HEK293 (cell line): ENCODE measurements around the gene CLDN10.
A peak's percentile ranks its signal among the peaks of the same experiment; 100 is the strongest.

Experiments
- CTCF ChIA-PET: fragments of 350-600 bp; formaldehyde crosslinking; extraction: SDS; loops from one replicate; lab custom pipeline; 2021; ENCODE audit warnings: antibody characterized with exemption; lab: Yijun Ruan, JAX
- POLR2A ChIA-PET: fragments of 300-600 bp; formaldehyde crosslinking; extraction: SDS; loops from one replicate; lab custom pipeline; 2020; ENCODE audit warnings: antibody characterized with exemption, inconsistent platforms; lab: Yijun Ruan, JAX
- H3K27ac ChIP-seq: fragments of 200-500 bp; sonication (Bioruptor generic); 2 replicates; pipeline ENCODE4 v1.5.1; 2014; ENCODE audit warnings: low read depth, low read length, control low read depth, inconsistent platforms; ENCODE audit errors: extremely low read depth
- H3K36me3 ChIP-seq, 2 experiments: fragments of 200-500 bp in 1 of 2; sonication (Bioruptor generic) in 1 of 2; 1 replicate in 1 of 2; 2 replicates in 1 of 2; pipeline ENCODE4 v1.5.1; 2014 to 2017; ENCODE audit warnings: inconsistent platforms in 2 of 2, low read length in 2 of 2; ENCODE audit not compliant: control insufficient read depth in 2 of 2, insufficient read depth in 1 of 2
- H3K4me1 ChIP-seq: fragments of 200-500 bp; sonication (Bioruptor generic); 2 replicates; pipeline ENCODE4 v1.5.1; 2014; ENCODE audit warnings: mild to moderate bottlenecking, low read length, inconsistent platforms; ENCODE audit not compliant: control insufficient read depth, insufficient read depth
- H3K4me3 ChIP-seq: 2 replicates; pipeline ENCODE4 v1.5.1; 2011; ENCODE audit warnings: low read depth, mild to moderate bottlenecking, control low read depth, low read length, moderate library complexity
- H3K9me3 ChIP-seq: fragments of 200-500 bp; sonication (Bioruptor generic); 2 replicates; pipeline ENCODE4 v1.5.1; 2014; ENCODE audit warnings: low read depth, low read length, inconsistent platforms; ENCODE audit not compliant: control insufficient read depth, insufficient read depth
- GLIS2 ChIP-seq: fragments of 450-650 bp; formaldehyde crosslinking; IDR thresholded peaks from 2 replicates; pipeline ENCODE4 v1.5.1; 2016; ENCODE audit warnings: missing biosample characterization, missing genetic modification characterization
- PATZ1 ChIP-seq: fragments of 450-650 bp; formaldehyde crosslinking; IDR thresholded peaks from 2 replicates; pipeline ENCODE4 v1.5.1; 2016; ENCODE audit warnings: missing biosample characterization, missing genetic modification characterization
- SP7 ChIP-seq: fragments of 450-650 bp; formaldehyde crosslinking; IDR thresholded peaks from 2 replicates; pipeline ENCODE4 v1.5.1; 2016; ENCODE audit warnings: missing biosample characterization, missing genetic modification characterization
- ZBTB11 ChIP-seq: fragments of 450-650 bp; formaldehyde crosslinking; conservative IDR thresholded peaks from 2 replicates; pipeline ENCODE4 v1.5.1; 2016; ENCODE audit warnings: low read depth, missing biosample characterization, missing genetic modification characterization
- ZBTB20 ChIP-seq: fragments of 450-650 bp; formaldehyde crosslinking; IDR thresholded peaks from 2 replicates; pipeline ENCODE4 v1.5.1; 2016; ENCODE audit warnings: missing biosample characterization, missing genetic modification characterization
- ZBTB21 ChIP-seq: fragments of 450-650 bp; formaldehyde crosslinking; IDR thresholded peaks from 2 replicates; pipeline ENCODE4 v1.5.1; 2017; ENCODE audit warnings: missing biosample characterization, missing genetic modification characterization
- ZFHX2 ChIP-seq: fragments of 450-650 bp; formaldehyde crosslinking; conservative IDR thresholded peaks from 2 replicates; pipeline ENCODE4 v1.5.1; 2016; ENCODE audit warnings: missing biosample characterization, missing genetic modification characterization
- ZFP37 ChIP-seq: fragments of 450-650 bp; formaldehyde crosslinking; IDR thresholded peaks from 2 replicates; pipeline ENCODE4 v1.5.1; 2016; ENCODE audit warnings: missing biosample characterization, missing genetic modification characterization
- ZNF10 ChIP-seq: fragments of 450-650 bp; formaldehyde crosslinking; IDR thresholded peaks from 2 replicates; pipeline ENCODE4 v1.5.1; 2017; ENCODE audit warnings: missing biosample characterization, missing genetic modification characterization
- ZNF202 ChIP-seq: fragments of 450-650 bp; formaldehyde crosslinking; IDR thresholded peaks from 2 replicates; pipeline ENCODE4 v1.5.1; 2016; ENCODE audit warnings: missing biosample characterization, missing genetic modification characterization, borderline replicate concordance
- ZNF350 ChIP-seq: fragments of 450-650 bp; formaldehyde crosslinking; IDR thresholded peaks from 2 replicates; pipeline ENCODE4 v1.5.0; 2017; ENCODE audit warnings: missing biosample characterization, mild to moderate bottlenecking, missing genetic modification characterization
- ZNF398 ChIP-seq: fragments of 450-650 bp; formaldehyde crosslinking; IDR thresholded peaks from 2 replicates; pipeline ENCODE4 v1.5.1; 2017; ENCODE audit warnings: missing biosample characterization, missing genetic modification characterization
- ZNF629 ChIP-seq: fragments of 450-650 bp; formaldehyde crosslinking; IDR thresholded peaks from 2 replicates; pipeline ENCODE4 v1.5.1; 2017; ENCODE audit warnings: missing biosample characterization, missing genetic modification characterization
- TF ChIP-seq, protein P1 (sequence below): fragments of 450-650 bp; formaldehyde crosslinking; conservative IDR thresholded peaks from 2 replicates; pipeline ENCODE4 v1.5.1; 2016; ENCODE audit warnings: low read depth, missing biosample characterization, missing genetic modification characterization
- TF ChIP-seq, protein P2 (sequence below): fragments of 450-650 bp; formaldehyde crosslinking; IDR thresholded peaks from 2 replicates; pipeline ENCODE4 v1.5.1; 2016; ENCODE audit warnings: missing biosample characterization, missing genetic modification characterization
- TF ChIP-seq, protein P3 (sequence below): fragments of 450-650 bp; formaldehyde crosslinking; IDR thresholded peaks from 2 replicates; pipeline ENCODE4 v1.5.1; 2016; ENCODE audit warnings: missing biosample characterization, missing genetic modification characterization

Gene CLDN10

GRCh38 chr13:95533545-95534160 is 18.9 kb upstream of the CLDN10 start (continued):
- TF ChIP-seq, protein P1, sequence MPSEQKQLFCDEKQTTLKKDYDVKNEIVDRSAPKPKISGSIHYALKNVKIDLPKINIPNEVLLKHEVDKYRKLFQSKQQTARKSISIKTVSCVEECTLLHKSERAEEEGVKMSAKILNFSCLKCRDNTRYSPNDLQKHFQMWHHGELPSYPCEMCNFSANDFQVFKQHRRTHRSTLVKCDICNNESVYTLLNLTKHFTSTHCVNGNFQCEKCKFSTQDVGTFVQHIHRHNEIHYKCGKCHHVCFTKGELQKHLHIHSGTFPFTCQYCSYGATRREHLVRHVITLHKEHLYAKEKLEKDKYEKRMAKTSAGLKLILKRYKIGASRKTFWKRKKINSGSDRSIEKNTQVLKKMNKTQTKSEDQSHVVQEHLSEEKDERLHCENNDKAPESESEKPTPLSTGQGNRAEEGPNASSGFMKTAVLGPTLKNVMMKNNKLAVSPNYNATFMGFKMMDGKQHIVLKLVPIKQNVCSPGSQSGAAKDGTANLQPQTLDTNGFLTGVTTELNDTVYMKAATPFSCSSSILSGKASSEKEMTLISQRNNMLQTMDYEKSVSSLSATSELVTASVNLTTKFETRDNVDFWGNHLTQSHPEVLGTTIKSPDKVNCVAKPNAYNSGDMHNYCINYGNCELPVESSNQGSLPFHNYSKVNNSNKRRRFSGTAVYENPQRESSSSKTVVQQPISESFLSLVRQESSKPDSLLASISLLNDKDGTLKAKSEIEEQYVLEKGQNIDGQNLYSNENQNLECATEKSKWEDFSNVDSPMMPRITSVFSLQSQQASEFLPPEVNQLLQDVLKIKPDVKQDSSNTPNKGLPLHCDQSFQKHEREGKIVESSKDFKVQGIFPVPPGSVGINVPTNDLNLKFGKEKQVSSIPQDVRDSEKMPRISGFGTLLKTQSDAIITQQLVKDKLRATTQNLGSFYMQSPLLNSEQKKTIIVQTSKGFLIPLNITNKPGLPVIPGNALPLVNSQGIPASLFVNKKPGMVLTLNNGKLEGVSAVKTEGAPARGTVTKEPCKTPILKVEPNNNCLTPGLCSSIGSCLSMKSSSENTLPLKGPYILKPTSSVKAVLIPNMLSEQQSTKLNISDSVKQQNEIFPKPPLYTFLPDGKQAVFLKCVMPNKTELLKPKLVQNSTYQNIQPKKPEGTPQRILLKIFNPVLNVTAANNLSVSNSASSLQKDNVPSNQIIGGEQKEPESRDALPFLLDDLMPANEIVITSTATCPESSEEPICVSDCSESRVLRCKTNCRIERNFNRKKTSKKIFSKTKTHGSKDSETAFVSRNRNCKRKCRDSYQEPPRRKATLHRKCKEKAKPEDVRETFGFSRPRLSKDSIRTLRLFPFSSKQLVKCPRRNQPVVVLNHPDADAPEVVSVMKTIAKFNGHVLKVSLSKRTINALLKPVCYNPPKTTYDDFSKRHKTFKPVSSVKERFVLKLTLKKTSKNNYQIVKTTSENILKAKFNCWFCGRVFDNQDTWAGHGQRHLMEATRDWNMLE, result no peak

- POLR2A ChIA-PET, result no interaction called here
- H3K36me3 ChIP-seq, result no peaks in the 10 kb centered on the region
- H3K4me1 ChIP-seq, result peaks cover 4% of the 10 kb centered on the region; the same call in 1 of the 2 replicates
- no peak overlapping the region for H3K27ac ChIP-seq
- H3K4me3 ChIP-seq, result no peak overlapping the region
- H3K9me3 ChIP-seq, result no peaks in the 10 kb centered on the region
- CTCF ChIA-PET, result interaction anchor here (2.9 to 3.7 kb wide), 2 partner anchors 14 to 28 kb away, joined by 13 to 31 read pairs; no protein-coding TSS in a partner anchor
- TF ChIP-seq, protein P2, sequence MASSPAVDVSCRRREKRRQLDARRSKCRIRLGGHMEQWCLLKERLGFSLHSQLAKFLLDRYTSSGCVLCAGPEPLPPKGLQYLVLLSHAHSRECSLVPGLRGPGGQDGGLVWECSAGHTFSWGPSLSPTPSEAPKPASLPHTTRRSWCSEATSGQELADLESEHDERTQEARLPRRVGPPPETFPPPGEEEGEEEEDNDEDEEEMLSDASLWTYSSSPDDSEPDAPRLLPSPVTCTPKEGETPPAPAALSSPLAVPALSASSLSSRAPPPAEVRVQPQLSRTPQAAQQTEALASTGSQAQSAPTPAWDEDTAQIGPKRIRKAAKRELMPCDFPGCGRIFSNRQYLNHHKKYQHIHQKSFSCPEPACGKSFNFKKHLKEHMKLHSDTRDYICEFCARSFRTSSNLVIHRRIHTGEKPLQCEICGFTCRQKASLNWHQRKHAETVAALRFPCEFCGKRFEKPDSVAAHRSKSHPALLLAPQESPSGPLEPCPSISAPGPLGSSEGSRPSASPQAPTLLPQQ (tag by site-specific recombination), result no peak; the same call in 1 of the 2 replicates
- 0 out of 2 replicates have a peak, but pooled peaks have one; percentile 35 for TF ChIP-seq ZBTB21
- TF ChIP-seq ZNF202 (tag by site-specific recombination), result no peak; the same call in 1 of the 2 replicates
- TF ChIP-seq ZBTB11, result no peak
- peak; percentile 92 for TF ChIP-seq ZNF629 (tag by site-specific recombination)
- TF ChIP-seq, protein P3, sequence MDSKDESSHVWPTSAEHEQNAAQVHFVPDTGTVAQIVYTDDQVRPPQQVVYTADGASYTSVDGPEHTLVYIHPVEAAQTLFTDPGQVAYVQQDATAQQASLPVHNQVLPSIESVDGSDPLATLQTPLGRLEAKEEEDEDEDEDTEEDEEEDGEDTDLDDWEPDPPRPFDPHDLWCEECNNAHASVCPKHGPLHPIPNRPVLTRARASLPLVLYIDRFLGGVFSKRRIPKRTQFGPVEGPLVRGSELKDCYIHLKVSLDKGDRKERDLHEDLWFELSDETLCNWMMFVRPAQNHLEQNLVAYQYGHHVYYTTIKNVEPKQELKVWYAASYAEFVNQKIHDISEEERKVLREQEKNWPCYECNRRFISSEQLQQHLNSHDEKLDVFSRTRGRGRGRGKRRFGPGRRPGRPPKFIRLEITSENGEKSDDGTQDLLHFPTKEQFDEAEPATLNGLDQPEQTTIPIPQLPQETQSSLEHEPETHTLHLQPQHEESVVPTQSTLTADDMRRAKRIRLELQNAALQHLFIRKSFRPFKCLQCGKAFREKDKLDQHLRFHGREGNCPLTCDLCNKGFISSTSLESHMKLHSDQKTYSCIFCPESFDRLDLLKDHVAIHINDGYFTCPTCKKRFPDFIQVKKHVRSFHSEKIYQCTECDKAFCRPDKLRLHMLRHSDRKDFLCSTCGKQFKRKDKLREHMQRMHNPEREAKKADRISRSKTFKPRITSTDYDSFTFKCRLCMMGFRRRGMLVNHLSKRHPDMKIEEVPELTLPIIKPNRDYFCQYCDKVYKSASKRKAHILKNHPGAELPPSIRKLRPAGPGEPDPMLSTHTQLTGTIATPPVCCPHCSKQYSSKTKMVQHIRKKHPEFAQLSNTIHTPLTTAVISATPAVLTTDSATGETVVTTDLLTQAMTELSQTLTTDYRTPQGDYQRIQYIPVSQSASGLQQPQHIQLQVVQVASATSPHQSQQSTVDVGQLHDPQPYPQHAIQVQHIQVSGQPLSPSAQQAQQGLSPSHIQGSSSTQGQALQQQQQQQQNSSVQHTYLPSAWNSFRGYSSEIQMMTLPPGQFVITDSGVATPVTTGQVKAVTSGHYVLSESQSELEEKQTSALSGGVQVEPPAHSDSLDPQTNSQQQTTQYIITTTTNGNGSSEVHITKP (tag by site-specific recombination), result no peak
- TF ChIP-seq SP7 (tag by site-specific recombination), result peak; percentile 95
- TF ChIP-seq GLIS2, result 0 out of 2 replicates have a peak, but pooled peaks have one; percentile 34
- TF ChIP-seq ZNF10, result no peak
- no peak for TF ChIP-seq ZBTB20 (tag by site-specific recombination)
- TF ChIP-seq ZNF398 (tag by site-specific recombination), result peak; percentile 45; the same call in 1 of the 2 replicates
- peak; percentile 97 for TF ChIP-seq ZFHX2 (tag by site-specific recombination)
- no peak for TF ChIP-seq ZNF350
- peak; percentile 78; the same call in 1 of the 2 replicates for TF ChIP-seq ZFP37 (tag by site-specific recombination)
- TF ChIP-seq PATZ1 (tag by site-specific recombination), result peak; percentile 45; the same call in 1 of the 2 replicates
Observed at GRCh38 chr13:95535243-95535642, 17.3 kb upstream of the CLDN10 start.
